Lower leg skin (tissue), 4 donors: ENCODE data around the gene MBOAT7. TPM values are rescaled to one million over a fixed set of nuclear protein-coding genes. Genes with fewer than 3 reads are reported as not detected.
A peak's percentile ranks its signal among the peaks of the same experiment; 100 is the strongest.

ENCODE experiments used
- DNase-seq, 2 donors: peaks; one replicate each; pipeline ENCODE4 v3.0.0-alpha.2; 2019; ENCODE audit warnings: low spot score in 2 of 2
- H3K4me3 ChIP-seq: fragments of 200-600 bp; sonication (generic); 2 replicates; pipeline ENCODE4 v1.5.1; 2017; ENCODE audit warnings: mild to moderate bottlenecking, low read depth; ENCODE audit not compliant: poor library complexity, severe bottlenecking
- POLR2A ChIP-seq, 2 donors: fragments of 450-650 bp; IDR thresholded peaks; one replicate each; pipeline ENCODE4 v1.6.1; 2016 to 2017; ENCODE audit warnings: antibody characterized with exemption in 2 of 2, mild to moderate bottlenecking in 1 of 2, moderate library complexity in 1 of 2
- WGBS, 2 donors: methylation state at CpG; one replicate each; pipeline ENCODE4 v1.1.5; 2018; 5-methylcytosine and 5-hydroxymethylcytosine counted together
- intact Hi-C: fragments of 100-400 bp; cut with DNase I; formaldehyde crosslinking; loops from one replicate; pipeline ENCODE4 v1.15.0; 2023; ENCODE audit warnings: low total_unique reads
- total RNA-seq, 4 donors: library from RNA; depleted of rRNA; stranded (reverse); fragments of >200 nt; gene quantifications; one replicate each; pipeline ENCODE4 v1.1.0, GENCODE V29; 2016
- TF ChIP-seq, protein P1 (sequence below), 3 donors: fragments of 450-650 bp; IDR thresholded peaks; one replicate each; pipeline ENCODE4 v1.5.1; 2016; ENCODE audit warnings: antibody characterized with exemption in 3 of 3, mild to moderate bottlenecking in 3 of 3, moderate library complexity in 2 of 3

MBOAT7 gene
- total RNA-seq, 4 donors from 2014 or later = 57.4 to 117 (median 62.2) TPM

DNA sequence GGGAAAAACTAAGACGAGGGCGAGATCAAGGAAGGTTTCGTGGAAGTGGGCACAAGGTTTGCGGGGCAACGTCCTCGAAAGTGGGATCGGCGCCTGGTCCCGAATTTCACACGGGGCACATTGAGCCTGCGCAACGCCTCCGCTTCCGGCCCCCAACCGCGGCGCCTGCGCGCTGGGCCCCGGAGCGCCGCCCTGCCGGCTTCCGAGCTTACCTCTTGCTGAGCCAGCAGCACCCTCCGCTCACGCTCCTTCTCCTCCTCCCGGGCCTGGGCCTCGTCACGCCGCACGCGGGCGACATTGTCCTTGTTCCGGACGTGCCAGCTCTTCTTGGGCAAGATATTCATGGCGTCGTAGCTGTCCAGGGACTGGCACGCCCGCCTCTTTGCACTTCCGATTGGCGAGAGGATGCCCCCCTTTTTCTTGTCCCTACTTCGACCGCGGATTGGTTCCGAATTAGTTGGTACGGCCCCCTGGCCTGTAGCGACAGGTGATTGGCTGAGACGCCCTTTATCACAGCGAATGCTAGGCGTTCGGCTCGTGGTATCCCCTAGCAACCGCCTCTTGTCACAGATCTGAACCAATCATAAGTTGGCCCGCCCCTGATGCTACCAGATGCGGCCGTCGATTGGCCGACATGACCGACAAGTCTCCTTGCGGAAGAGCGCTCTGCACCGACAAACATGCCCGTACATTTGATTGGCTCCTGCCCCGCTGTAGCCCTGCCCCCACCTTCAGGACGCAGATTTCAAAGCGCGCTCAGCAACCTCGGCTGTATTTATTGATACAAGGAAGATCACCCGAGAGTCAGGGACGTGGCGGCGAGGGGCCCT is 29.8 kb downstream of the MBOAT7 start, which contains the start of gene LENG1:
LENG1 (minus strand) TSS at position 370 of the 830 bp plus-strand sequence; CDS start at position 344, 26 bp downstream.
- DNase-seq = peak; percentile 100
- WGBS, 2 donors = 0 to 1% methylated on average over 66 to 72 of the region's 72 CpGs
- TF ChIP-seq POLR2A (IDR thresholded peaks at IDR 0.05) = peak in 1 of 2 donors; percentile 15
- TF ChIP-seq, protein P1, sequence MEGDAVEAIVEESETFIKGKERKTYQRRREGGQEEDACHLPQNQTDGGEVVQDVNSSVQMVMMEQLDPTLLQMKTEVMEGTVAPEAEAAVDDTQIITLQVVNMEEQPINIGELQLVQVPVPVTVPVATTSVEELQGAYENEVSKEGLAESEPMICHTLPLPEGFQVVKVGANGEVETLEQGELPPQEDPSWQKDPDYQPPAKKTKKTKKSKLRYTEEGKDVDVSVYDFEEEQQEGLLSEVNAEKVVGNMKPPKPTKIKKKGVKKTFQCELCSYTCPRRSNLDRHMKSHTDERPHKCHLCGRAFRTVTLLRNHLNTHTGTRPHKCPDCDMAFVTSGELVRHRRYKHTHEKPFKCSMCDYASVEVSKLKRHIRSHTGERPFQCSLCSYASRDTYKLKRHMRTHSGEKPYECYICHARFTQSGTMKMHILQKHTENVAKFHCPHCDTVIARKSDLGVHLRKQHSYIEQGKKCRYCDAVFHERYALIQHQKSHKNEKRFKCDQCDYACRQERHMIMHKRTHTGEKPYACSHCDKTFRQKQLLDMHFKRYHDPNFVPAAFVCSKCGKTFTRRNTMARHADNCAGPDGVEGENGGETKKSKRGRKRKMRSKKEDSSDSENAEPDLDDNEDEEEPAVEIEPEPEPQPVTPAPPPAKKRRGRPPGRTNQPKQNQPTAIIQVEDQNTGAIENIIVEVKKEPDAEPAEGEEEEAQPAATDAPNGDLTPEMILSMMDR (IDR thresholded peaks at IDR 0.05) = no peak
- intact Hi-C loops = no loop called here
- H3K4me3 ChIP-seq = peak within 1 kb of the TSS; percentile 56

DNA sequence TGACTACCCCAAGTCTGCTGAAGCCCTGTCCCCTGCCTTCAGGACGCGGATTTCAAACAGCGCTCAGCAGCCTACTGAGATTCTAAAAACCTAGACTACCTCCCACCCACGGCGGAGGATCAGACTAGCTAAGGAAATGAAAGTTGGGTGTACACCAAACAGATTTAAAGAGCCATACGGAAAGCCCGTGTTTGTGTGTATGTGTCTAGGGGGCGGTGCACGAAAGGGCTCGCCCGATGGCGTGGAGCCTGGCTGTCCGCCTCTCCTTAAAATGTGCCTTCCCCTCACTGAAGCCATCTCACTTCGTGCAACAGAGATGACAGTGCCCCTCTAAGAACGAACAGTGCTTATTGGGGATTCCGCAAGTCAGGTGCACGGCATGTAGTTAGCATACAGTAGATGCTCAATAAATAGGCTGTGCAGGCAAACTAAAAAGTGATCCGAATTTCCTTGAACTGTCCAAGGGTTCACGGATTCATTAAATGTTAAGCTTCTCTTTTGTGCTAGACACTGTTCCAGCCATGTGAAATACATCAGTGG is 30.5 kb downstream of the MBOAT7 start:
- WGBS, 2 donors = 5 to 8% methylated on average over 19 of the region's 19 CpGs
- TF ChIP-seq, protein P1 (IDR thresholded peaks at IDR 0.05) = no peak
- TF ChIP-seq POLR2A (IDR thresholded peaks at IDR 0.05) = no peak
- peak overlapping the region; percentile 56 for H3K4me3 ChIP-seq
- no peak for DNase-seq
- intact Hi-C loops = no loop called here

DNA sequence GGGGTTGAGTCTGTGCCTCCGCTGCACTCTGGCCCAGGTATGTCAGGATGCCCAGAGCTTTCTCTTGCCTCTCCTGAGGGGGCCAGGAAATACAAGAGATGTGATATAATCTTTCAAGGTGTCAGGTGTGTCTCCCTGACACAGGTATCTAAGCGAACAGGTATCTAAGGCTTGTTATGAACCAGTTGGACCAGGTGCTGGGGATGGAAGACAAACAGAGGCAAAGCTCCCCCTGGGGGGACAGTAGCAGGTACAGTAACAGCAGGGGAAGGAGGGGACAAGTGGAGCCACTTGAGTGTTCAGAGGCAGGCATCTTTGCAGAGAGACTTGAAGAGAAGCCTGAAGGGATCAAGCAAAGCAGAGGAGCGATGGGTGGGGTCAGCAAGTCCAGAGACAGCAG is 32.4 kb downstream of the MBOAT7 start:
- intact Hi-C loops = no loop called here
- 79 to 89% methylated on average over 2 to 3 of the region's 3 CpGs for WGBS, 2 donors

DNA sequence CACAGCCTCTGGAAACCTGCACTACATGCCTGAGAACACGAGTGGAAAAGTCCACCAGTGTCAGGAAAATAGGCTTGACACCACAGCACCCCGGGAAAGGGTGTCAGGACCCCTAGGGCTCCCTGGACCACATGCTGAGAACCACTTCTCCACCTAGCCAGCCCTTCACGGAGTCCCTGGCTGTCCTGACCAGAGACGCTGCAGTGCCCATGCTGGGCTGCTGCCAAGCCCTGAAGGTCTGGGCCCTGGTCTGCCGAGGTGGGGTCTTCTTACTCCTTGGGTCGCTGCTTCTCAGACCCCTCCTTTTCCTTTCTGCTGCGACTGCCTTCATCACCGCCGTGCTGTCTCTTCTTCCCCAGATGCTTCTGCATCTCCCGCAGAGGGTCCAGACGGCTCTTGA is 32.9 kb downstream of the MBOAT7 start:
- WGBS, 2 donors = 69 to 77% methylated on average over 11 of the region's 11 CpGs
- no peak for DNase-seq
- H3K4me3 ChIP-seq = no peak overlapping the region
- TF ChIP-seq POLR2A (IDR thresholded peaks at IDR 0.05) = no peak
- TF ChIP-seq, protein P1 (IDR thresholded peaks at IDR 0.05) = no peak
- intact Hi-C loops = no loop called here

More for the DNA sequence above, 32.4 kb downstream of the MBOAT7 start:
- no peak overlapping the region for H3K4me3 ChIP-seq
- TF ChIP-seq, protein P1 (IDR thresholded peaks at IDR 0.05) = no peak
- no peak for TF ChIP-seq POLR2A (IDR thresholded peaks at IDR 0.05)
- DNase-seq = no peak

DNA sequence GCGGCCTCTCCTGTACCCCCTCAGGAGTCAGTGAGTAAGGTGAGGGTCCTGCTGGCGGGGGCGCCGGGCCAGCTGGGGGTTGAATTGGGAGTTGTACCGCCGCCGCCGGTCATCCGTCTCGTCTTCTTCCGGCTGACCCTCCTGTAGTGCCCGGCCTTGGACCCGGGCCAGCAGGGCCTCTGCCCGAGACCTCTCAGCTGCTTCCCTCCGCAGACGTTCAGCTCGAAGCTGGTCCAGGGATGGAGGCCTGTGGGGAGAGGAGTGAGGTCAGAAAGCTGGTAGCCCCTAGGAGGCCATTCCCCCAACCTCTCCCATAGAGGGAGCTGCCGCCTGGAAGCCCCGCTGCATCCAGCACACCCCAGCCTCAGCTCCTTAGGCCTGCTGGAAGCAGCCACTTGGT is 33.7 kb downstream of the MBOAT7 start:
- WGBS, 2 donors = 81 to 83% methylated on average over 16 to 19 of the region's 19 CpGs
- no peak for DNase-seq
- TF ChIP-seq, protein P1 (IDR thresholded peaks at IDR 0.05) = no peak
- no peak for TF ChIP-seq POLR2A (IDR thresholded peaks at IDR 0.05)
- intact Hi-C loops = no loop called here
- no peak overlapping the region for H3K4me3 ChIP-seq
